ENCODE results near the gene STRA6.

STRA6 gene

DNA sequence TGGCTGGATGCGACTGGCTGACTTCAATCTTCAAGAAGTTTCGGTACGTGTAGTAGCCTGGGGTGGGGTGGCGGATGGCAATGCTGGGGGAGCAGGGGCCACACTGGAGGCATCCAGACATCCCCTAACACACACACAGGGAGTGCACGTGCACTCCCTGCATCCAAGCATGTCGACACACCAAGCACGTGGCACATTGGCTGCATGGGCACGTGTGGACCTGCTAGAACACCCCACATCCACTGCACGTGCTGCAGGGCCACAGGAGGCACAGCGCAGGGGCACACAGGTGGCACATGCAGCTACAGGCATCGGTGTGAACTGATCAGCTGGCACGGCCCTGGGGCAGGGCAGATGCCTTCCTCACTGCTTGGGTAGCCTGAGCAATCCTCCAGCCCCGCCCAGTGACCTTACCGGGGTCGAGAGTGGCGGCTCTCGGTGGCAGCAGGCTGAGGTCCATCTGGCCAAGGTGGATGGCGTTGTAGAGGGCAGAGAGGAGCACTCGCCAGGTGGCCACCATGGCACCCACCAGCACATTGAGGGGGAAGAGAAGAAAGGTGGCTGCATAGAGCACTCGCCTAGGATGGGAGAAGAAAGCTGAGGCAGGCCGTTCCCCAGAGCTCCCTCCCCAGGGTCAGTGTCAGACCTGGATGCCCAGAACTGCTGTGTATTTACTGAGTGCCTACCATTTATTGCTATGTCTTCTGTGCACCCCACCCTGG, 21.5 kb downstream of the STRA6 start:
- TF ChIP-seq, protein P1, sequence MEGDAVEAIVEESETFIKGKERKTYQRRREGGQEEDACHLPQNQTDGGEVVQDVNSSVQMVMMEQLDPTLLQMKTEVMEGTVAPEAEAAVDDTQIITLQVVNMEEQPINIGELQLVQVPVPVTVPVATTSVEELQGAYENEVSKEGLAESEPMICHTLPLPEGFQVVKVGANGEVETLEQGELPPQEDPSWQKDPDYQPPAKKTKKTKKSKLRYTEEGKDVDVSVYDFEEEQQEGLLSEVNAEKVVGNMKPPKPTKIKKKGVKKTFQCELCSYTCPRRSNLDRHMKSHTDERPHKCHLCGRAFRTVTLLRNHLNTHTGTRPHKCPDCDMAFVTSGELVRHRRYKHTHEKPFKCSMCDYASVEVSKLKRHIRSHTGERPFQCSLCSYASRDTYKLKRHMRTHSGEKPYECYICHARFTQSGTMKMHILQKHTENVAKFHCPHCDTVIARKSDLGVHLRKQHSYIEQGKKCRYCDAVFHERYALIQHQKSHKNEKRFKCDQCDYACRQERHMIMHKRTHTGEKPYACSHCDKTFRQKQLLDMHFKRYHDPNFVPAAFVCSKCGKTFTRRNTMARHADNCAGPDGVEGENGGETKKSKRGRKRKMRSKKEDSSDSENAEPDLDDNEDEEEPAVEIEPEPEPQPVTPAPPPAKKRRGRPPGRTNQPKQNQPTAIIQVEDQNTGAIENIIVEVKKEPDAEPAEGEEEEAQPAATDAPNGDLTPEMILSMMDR (IDR thresholded peaks at IDR 0.05): no peak

DNA sequence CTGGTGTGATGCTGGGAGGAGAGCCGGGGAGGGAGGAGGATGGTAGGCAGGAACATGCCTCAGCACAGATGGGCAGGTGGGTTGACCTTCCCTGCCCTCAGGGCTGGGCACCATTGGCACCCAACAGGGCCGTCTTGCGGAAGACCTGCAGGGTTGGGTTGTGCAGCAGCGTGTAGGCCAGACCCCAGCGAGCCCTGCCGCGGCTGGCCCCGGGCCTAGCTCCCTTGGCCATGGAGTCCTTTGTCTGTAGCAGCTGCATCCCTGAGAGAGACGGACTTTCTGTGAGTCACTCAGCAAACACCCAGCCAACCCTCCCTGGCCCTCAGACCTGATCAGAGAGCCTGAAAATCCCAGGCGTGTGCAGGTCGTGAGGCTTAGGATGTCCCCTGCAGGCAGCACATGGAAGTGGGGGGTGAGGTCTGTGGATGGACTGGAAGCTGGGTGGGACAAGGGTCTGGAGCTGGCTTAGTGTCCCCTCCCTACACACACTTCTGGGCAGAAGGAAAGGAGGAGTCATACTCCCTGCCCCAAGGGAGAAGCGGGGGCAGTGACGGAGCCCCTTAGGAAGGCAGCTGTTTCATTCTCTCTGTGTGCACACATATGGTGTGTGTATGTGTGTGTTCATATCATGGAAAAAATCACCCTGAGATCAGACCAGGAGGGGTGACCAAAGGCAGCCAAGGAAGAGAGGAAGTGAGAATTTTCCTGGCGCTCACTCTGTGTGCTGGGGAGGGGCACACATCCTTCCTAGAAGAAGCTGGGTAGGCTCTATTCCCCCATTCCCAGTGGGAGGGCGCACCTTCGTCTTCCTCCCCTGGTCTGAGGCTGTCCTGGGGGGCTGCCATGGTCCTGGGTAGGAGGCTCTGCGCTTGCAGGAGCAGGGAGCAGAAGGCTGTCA, 22.4 kb downstream of the STRA6 start:
- TF ChIP-seq, protein P1 (IDR thresholded peaks at IDR 0.05): no peak

DNA sequence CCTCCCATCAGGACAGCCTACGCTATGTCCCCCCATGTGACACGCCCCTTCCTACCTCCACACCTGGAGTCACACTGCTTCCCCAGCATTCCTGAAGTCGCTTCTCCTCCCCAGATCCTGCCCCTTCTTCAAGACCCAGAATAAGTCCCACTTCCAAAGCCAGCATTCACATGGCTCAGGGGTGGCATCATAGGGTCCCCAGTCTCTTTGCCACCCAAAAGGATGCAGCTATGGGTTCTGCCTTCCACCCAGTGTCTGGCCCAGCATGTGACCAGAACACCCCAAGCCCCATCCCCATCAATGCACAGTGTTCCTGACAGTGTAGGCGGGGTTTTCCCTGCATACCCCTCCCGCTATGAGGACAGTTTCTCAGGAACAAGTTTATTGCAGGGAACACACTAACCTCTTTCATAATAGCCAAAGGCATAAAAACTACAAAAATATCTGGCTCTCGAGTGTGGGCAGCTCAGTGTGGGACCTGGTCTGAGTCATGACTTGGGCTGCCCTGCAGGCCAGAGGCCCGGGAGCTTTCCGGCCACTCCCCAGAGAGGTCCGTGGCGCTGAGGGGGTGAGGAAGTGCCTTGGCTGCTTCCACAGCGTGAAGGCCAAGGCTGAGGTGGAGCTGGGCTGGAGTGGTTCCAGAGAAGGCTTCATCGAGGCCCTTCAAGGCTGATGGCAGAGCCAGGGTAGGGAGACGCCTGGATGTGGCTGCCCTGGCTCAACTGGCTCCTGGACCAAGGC, 23.3 kb downstream of the STRA6 start:
- TF ChIP-seq, protein P1 (IDR thresholded peaks at IDR 0.05): no peak

DNA sequence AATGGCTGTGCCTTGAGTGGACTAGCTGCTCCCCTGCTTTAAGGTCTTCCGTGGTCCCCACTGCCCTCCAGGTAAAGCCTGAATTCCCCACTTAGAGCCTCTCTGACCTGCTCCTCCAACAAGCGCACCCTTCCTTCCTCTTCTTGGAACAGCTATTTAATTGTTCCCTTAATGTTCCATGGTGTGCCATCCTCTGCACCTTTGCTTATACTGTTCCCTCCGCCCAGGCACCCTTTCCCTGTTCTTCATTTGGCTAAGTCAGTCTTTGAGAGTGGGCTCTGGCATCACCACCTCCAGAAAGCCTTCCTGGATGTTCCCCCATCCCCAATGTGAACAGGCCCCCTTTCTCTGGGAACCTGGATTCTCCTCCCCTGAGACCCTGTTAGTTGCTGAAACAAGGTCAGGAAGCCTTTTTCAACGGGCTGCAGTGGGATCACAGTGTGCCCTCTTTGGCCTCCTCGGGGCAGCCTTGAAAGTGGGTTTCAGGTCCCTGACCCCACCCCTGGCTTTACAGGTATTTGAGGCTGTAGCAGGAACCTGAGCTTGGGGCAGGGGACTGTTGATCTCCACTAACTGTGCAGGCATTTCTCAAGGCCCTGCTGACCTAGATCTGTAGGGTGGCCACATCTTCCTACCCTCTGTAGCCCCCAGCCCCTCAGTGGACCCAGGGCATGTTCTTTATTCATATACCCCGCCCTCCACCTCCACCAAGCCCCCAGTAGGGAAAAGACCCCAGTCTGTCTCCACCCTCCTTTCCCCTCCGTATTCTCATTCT, 24.1 kb downstream of the STRA6 start:
- TF ChIP-seq, protein P1 (IDR thresholded peaks at IDR 0.05): no peak

DNA sequence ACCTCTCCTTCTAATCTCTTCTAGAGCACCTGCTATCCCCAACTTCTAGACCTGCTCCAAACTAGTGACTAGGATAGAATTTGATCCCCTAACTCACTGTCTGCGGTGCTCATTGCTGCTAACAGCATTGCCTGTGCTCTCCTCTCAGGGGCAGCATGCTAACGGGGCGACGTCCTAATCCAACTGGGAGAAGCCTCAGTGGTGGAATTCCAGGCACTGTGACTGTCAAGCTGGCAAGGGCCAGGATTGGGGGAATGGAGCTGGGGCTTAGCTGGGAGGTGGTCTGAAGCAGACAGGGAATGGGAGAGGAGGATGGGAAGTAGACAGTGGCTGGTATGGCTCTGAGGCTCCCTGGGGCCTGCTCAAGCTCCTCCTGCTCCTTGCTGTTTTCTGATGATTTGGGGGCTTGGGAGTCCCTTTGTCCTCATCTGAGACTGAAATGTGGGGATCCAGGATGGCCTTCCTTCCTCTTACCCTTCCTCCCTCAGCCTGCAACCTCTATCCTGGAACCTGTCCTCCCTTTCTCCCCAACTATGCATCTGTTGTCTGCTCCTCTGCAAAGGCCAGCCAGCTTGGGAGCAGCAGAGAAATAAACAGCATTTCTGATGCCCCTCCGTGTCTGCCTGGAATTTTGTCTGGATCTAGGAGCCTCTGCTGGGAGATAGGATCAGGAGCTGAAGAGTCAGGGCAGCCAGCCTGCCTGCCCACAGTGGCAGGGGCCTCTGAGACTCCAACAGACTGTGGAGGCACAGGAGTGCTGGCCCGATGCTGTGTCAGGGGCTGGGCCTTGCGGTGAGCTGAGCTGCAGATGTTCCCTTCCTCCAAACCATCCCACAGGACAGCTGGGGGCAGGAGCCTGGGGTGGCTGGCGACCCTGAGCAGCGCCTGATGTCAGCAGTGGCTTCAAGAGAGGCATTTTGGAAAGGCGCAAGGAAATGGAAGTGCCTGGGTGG, 26.0 kb downstream of the STRA6 start:
- TF ChIP-seq, protein P1 (IDR thresholded peaks at IDR 0.05): no peak

DNA sequence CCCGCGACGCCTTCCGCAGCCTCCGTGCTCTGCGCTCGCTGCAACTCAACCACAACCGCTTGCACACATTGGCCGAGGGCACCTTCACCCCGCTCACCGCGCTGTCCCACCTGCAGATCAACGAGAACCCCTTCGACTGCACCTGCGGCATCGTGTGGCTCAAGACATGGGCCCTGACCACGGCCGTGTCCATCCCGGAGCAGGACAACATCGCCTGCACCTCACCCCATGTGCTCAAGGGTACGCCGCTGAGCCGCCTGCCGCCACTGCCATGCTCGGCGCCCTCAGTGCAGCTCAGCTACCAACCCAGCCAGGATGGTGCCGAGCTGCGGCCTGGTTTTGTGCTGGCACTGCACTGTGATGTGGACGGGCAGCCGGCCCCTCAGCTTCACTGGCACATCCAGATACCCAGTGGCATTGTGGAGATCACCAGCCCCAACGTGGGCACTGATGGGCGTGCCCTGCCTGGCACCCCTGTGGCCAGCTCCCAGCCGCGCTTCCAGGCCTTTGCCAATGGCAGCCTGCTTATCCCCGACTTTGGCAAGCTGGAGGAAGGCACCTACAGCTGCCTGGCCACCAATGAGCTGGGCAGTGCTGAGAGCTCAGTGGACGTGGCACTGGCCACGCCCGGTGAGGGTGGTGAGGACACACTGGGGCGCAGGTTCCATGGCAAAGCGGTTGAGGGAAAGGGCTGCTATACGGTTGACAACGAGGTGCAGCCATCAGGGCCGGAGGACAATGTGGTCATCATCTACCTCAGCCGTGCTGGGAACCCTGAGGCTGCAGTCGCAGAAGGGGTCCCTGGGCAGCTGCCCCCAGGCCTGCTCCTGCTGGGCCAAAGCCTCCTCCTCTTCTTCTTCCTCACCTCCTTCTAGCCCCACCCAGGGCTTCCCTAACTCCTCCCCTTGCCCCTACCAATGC, 27.1 kb downstream of the STRA6 start:
- TF ChIP-seq, protein P1 (IDR thresholded peaks at IDR 0.05): no peak
